ENCODE data around the gene BRD3OS. TPM values are rescaled to one million over a fixed set of nuclear protein-coding genes. Genes with fewer than 3 reads are reported as not detected.

The BRD3OS gene
- total and polyA plus RNA-seq, 2 of the 13 experiments (the other 11 are each of a cell fraction or from before 2014, with no cell fraction given): 4.9 to 5.7 TPM

DNA sequence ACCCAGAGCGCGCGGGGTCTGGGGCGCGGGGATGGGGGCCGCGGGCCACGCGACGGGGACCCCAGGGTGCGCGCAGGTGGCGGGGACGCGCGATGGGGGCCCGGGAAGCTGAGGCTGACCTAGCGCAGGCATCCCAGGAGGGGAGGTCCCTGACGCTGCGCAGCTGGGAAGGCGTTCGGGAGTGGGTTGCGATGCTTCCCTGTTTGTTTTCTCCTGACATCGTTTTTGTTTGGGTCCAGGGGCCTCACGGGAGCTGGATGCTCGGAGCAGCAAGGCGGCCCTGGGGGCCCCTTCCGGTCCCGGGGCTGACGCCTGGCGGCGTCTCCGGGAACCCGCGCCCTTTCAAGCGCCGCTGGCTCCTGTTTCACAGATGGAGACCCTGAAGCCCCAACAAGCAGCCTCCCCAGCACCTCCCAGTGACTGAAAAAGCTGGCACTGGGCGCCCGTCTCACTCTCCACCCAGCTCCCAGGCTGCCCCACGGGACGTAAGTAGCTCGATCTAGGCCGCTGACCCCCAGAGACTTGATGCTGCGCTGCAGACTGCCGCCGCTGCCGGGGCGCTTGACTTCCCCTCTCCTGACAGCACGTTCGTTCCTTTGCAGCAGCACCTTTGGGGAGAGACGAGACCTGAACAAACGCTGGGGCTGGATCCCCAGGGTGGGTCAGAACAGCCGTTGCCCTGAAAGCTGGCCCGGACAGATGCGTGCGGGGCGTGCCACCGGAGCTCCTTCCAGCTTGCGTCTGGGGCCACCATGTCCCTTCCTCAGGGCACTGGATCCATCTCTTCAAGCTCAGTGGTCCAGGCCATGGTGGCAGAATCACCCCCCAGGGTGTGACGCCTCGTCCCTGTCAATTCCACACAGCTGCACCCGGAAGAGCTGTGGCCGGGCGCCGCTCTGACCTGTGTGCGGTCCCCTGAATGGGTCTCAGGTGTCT lies 593 bp downstream of the BRD3OS start (continued):
- TF ChIP-seq, protein P1, sequence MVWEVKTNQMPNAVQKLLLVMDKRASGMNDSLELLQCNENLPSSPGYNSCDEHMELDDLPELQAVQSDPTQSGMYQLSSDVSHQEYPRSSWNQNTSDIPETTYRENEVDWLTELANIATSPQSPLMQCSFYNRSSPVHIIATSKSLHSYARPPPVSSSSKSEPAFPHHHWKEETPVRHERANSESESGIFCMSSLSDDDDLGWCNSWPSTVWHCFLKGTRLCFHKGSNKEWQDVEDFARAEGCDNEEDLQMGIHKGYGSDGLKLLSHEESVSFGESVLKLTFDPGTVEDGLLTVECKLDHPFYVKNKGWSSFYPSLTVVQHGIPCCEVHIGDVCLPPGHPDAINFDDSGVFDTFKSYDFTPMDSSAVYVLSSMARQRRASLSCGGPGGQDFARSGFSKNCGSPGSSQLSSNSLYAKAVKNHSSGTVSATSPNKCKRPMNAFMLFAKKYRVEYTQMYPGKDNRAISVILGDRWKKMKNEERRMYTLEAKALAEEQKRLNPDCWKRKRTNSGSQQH (CRISPR knock-in tag; IDR thresholded peaks at IDR 0.05; ENCODE audit: low read depth): no peak
- TF ChIP-seq FOXJ3 (CRISPR knock-in tag; IDR thresholded peaks at IDR 0.05; ENCODE audit: borderline replicate concordance) (no peak), ZBTB7A (CRISPR knock-in tag; IDR thresholded peaks at IDR 0.05) (no peak), CENPX (CRISPR knock-in tag; IDR thresholded peaks at IDR 0.05) (no peak), SOX13 (IDR thresholded peaks at IDR 0.05) (no peak), SOX13 (CRISPR knock-in tag; conservative IDR thresholded peaks at IDR 0.05 in 1 of 2, IDR thresholded peaks at IDR 0.05 in 1 of 2) (no peak), ZBTB38 (CRISPR knock-in tag; IDR thresholded peaks at IDR 0.05) (no peak), ZNF709 (CRISPR knock-in tag; IDR thresholded peaks at IDR 0.05) (no peak), HOXD1 (CRISPR knock-in tag; IDR thresholded peaks at IDR 0.05) (no peak), IKZF4 (CRISPR knock-in tag; IDR thresholded peaks at IDR 0.05; ENCODE audit: borderline replicate concordance, low read depth, not compliant biosample characterization) (peak; percentile 4), HMGA1 (CRISPR knock-in tag; conservative IDR thresholded peaks at IDR 0.05) (no peak), ZNF589 (CRISPR knock-in tag; conservative IDR thresholded peaks at IDR 0.05) (0 out of 2 replicates have a peak, but pooled peaks have one; percentile 3), CC2D1A (CRISPR knock-in tag; IDR thresholded peaks at IDR 0.05) (no peak), WIZ (CRISPR knock-in tag; IDR thresholded peaks at IDR 0.05) (no peak)
- TF ChIP-seq, protein P2, sequence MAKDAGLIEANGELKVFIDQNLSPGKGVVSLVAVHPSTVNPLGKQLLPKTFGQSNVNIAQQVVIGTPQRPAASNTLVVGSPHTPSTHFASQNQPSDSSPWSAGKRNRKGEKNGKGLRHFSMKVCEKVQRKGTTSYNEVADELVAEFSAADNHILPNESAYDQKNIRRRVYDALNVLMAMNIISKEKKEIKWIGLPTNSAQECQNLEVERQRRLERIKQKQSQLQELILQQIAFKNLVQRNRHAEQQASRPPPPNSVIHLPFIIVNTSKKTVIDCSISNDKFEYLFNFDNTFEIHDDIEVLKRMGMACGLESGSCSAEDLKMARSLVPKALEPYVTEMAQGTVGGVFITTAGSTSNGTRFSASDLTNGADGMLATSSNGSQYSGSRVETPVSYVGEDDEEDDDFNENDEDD (CRISPR knock-in tag; IDR thresholded peaks at IDR 0.05; ENCODE audit: borderline replicate concordance): no peak
- TF ChIP-seq, protein P3, sequence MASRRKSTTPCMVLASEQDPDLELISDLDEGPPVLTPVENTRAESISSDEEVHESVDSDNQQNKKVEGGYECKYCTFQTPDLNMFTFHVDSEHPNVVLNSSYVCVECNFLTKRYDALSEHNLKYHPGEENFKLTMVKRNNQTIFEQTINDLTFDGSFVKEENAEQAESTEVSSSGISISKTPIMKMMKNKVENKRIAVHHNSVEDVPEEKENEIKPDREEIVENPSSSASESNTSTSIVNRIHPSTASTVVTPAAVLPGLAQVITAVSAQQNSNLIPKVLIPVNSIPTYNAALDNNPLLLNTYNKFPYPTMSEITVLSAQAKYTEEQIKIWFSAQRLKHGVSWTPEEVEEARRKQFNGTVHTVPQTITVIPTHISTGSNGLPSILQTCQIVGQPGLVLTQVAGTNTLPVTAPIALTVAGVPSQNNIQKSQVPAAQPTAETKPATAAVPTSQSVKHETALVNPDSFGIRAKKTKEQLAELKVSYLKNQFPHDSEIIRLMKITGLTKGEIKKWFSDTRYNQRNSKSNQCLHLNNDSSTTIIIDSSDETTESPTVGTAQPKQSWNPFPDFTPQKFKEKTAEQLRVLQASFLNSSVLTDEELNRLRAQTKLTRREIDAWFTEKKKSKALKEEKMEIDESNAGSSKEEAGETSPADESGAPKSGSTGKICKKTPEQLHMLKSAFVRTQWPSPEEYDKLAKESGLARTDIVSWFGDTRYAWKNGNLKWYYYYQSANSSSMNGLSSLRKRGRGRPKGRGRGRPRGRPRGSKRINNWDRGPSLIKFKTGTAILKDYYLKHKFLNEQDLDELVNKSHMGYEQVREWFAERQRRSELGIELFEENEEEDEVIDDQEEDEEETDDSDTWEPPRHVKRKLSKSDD (CRISPR knock-in tag; IDR thresholded peaks at IDR 0.05; ENCODE audit: low read depth): no peak
- TF ChIP-seq, protein P4, sequence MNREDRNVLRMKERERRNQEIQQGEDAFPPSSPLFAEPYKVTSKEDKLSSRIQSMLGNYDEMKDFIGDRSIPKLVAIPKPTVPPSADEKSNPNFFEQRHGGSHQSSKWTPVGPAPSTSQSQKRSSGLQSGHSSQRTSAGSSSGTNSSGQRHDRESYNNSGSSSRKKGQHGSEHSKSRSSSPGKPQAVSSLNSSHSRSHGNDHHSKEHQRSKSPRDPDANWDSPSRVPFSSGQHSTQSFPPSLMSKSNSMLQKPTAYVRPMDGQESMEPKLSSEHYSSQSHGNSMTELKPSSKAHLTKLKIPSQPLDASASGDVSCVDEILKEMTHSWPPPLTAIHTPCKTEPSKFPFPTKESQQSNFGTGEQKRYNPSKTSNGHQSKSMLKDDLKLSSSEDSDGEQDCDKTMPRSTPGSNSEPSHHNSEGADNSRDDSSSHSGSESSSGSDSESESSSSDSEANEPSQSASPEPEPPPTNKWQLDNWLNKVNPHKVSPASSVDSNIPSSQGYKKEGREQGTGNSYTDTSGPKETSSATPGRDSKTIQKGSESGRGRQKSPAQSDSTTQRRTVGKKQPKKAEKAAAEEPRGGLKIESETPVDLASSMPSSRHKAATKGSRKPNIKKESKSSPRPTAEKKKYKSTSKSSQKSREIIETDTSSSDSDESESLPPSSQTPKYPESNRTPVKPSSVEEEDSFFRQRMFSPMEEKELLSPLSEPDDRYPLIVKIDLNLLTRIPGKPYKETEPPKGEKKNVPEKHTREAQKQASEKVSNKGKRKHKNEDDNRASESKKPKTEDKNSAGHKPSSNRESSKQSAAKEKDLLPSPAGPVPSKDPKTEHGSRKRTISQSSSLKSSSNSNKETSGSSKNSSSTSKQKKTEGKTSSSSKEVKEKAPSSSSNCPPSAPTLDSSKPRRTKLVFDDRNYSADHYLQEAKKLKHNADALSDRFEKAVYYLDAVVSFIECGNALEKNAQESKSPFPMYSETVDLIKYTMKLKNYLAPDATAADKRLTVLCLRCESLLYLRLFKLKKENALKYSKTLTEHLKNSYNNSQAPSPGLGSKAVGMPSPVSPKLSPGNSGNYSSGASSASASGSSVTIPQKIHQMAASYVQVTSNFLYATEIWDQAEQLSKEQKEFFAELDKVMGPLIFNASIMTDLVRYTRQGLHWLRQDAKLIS (CRISPR knock-in tag; IDR thresholded peaks at IDR 0.05): 0 out of 2 replicates have a peak, but pooled peaks have one; percentile 19
- TF ChIP-seq, protein P5, sequence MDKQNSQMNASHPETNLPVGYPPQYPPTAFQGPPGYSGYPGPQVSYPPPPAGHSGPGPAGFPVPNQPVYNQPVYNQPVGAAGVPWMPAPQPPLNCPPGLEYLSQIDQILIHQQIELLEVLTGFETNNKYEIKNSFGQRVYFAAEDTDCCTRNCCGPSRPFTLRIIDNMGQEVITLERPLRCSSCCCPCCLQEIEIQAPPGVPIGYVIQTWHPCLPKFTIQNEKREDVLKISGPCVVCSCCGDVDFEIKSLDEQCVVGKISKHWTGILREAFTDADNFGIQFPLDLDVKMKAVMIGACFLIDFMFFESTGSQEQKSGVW (CRISPR knock-in tag; IDR thresholded peaks at IDR 0.05; ENCODE audit: borderline replicate concordance): no peak
